Measurements from ENCODE around the gene CDK18. TPM values are rescaled to one million over a fixed set of nuclear protein-coding genes. Genes with fewer than 3 reads are reported as not detected.

Gene CDK18
- total RNA-seq, 2 donors from 2014 or later: 11.1 to 16.2 TPM

GRCh38 chr1:205575294-205575885 is 70.9 kb downstream of the CDK18 start:
- H3K27me3 ChIP-seq (replicated peaks; ENCODE audit: insufficient read depth): no peaks in the 10 kb centered on the region
- TF ChIP-seq CTCF (IDR thresholded peaks at IDR 0.05): no peak
- TF ChIP-seq POLR2A (IDR thresholded peaks at IDR 0.05): no peak
- H3K4me3 ChIP-seq: no peak overlapping the region
- DNase-seq (ENCODE audit: low spot score): no peak
- no peaks in the 10 kb centered on the region for H3K36me3 ChIP-seq
- H3K27ac ChIP-seq: no peak overlapping the region
- no peaks in the 10 kb centered on the region for H3K9me3 ChIP-seq
- intact Hi-C loops (cut with DNase I): no loop called here
- WGBS: 63% methylated on average over 1 of the region's 1 CpG
- H3K4me1 ChIP-seq (replicated peaks): no peaks in the 10 kb centered on the region

- intact Hi-C loops (cut with DNase I): no loop called here
- no peak for TF ChIP-seq CTCF (IDR thresholded peaks at IDR 0.05)
- no peak for TF ChIP-seq POLR2A (IDR thresholded peaks at IDR 0.05)
- TF ChIP-seq POLR2AphosphoS5 (IDR thresholded peaks at IDR 0.05): no peak
- 75% methylated on average over 3 of the region's 3 CpGs for WGBS
These were observed 71.5 kb downstream of the CDK18 start for GRCh38 chr1:205576011-205576410.

GRCh38 chr1:205576805-205577761 is 72.6 kb downstream of the CDK18 start:
- Histone ChIP-seq H3K9me3 (no peaks in the 10 kb centered on the region), H3K27ac (no peak overlapping the region), H3K27me3 (replicated peaks; ENCODE audit: insufficient read depth) (no peaks in the 10 kb centered on the region), H3K4me1 (replicated peaks) (no peaks in the 10 kb centered on the region), H3K4me3 (no peak overlapping the region), H3K36me3 (no peaks in the 10 kb centered on the region)
- no peak for DNase-seq (ENCODE audit: low spot score)
- 86% methylated on average over 22 of the region's 22 CpGs for WGBS
- no peak for TF ChIP-seq POLR2AphosphoS5 (IDR thresholded peaks at IDR 0.05)
- TF ChIP-seq POLR2A (IDR thresholded peaks at IDR 0.05): no peak
- TF ChIP-seq CTCF (IDR thresholded peaks at IDR 0.05): no peak
- intact Hi-C loops (cut with DNase I): no loop called here

More at GRCh38 chr1:205576011-205576410, 71.5 kb downstream of the CDK18 start:
- Histone ChIP-seq H3K27me3 (replicated peaks; ENCODE audit: insufficient read depth) (no peaks in the 10 kb centered on the region), H3K4me1 (replicated peaks) (no peaks in the 10 kb centered on the region), H3K4me3 (no peak overlapping the region), H3K36me3 (no peaks in the 10 kb centered on the region), H3K9me3 (no peaks in the 10 kb centered on the region), H3K27ac (no peak overlapping the region)
- DNase-seq (ENCODE audit: low spot score): no peak

GRCh38 chr1:205577874-205578658 is 73.6 kb downstream of the CDK18 start:
- H3K27me3 ChIP-seq (replicated peaks; ENCODE audit: insufficient read depth): no peaks in the 10 kb centered on the region
- no peaks in the 10 kb centered on the region for H3K4me1 ChIP-seq (replicated peaks)
- TF ChIP-seq CTCF (IDR thresholded peaks at IDR 0.05) (no peak), POLR2AphosphoS5 (IDR thresholded peaks at IDR 0.05) (no peak), POLR2A (IDR thresholded peaks at IDR 0.05) (no peak)
- no peak overlapping the region for H3K27ac ChIP-seq
- no peak for DNase-seq (ENCODE audit: low spot score)
- intact Hi-C loops (cut with DNase I): no loop called here
- no peak overlapping the region for H3K4me3 ChIP-seq
- 67% methylated on average over 13 of the region's 13 CpGs for WGBS
- H3K9me3 ChIP-seq: no peaks in the 10 kb centered on the region
- no peaks in the 10 kb centered on the region for H3K36me3 ChIP-seq
